Keratinocyte (primary cell): Measurements from ENCODE around the gene FCER1A. TPM values are rescaled to one million over a fixed set of nuclear protein-coding genes. Genes with fewer than 3 reads are reported as not detected.

Experiments
- DNase-seq: peaks from one replicate; pipeline ENCODE4 v3.0.0-alpha.2; 2011; ENCODE audit warnings: low read depth, missing footprints, low spot score
- FAIRE-seq: peaks from 2 replicates; lab custom pipeline; 2011; peaks lifted over from hg19 to GRCh38; lab: Jason Lieb, UNC
- H2AFZ ChIP-seq: 2 replicates; pipeline ENCODE4 v1.6.0; 2012; ENCODE audit warnings: low read length, control low read depth, inconsistent platforms; ENCODE audit not compliant: control insufficient read depth
- H3K27ac ChIP-seq: 2 replicates; pipeline ENCODE4 v1.5.1; 2011; ENCODE audit warnings: low read length; ENCODE audit not compliant: control insufficient read depth, insufficient read depth
- H3K27me3 ChIP-seq: 3 replicates; pipeline ENCODE4 v1.6.0; 2011; ENCODE audit warnings: low read length; ENCODE audit not compliant: control insufficient read depth, insufficient read depth; ENCODE audit errors: extremely low read depth
- H3K36me3 ChIP-seq, 2 experiments: 2 replicates in 1 of 2; 3 replicates in 1 of 2; pipeline ENCODE4 v1.5.1; 2011; ENCODE audit warnings: low read length in 2 of 2, mild to moderate bottlenecking in 1 of 2; ENCODE audit not compliant: control insufficient read depth in 2 of 2, insufficient read depth in 2 of 2; ENCODE audit errors: extremely low read depth in 1 of 2
- H3K4me1 ChIP-seq: 3 replicates; pipeline ENCODE4 v1.5.1; 2011; ENCODE audit warnings: low read length; ENCODE audit not compliant: control insufficient read depth, insufficient read depth; ENCODE audit errors: extremely low read depth
- H3K4me2 ChIP-seq: 3 replicates; pipeline ENCODE4 v1.6.0; 2011; ENCODE audit warnings: low read depth, low read length; ENCODE audit not compliant: control insufficient read depth, insufficient read depth; ENCODE audit errors: extremely low read depth
- H3K4me3 ChIP-seq, 3 experiments: fragments of 200-600 bp in 1 of 3; sonication (generic) in 1 of 3; 2 replicates in 2 of 3; 3 replicates in 1 of 3; pipeline ENCODE4 v1.5.1; 2011 to 2016; ENCODE audit warnings: low read length in 3 of 3, mild to moderate bottlenecking in 3 of 3, control low read depth in 2 of 3, inconsistent platforms in 1 of 3, low read depth in 1 of 3, mixed read lengths in 1 of 3, mixed run types in 1 of 3, moderate library complexity in 1 of 3; ENCODE audit not compliant: control insufficient read depth in 2 of 3, insufficient read depth in 2 of 3; ENCODE audit errors: extremely low read depth in 1 of 3
- H3K79me2 ChIP-seq: 2 replicates; pipeline ENCODE4 v1.6.0; 2012; ENCODE audit warnings: low read length; ENCODE audit not compliant: control insufficient read depth, insufficient read depth
- H3K9ac ChIP-seq: 3 replicates; pipeline ENCODE4 v1.6.0; 2011; ENCODE audit warnings: low read length; ENCODE audit not compliant: control insufficient read depth, insufficient read depth; ENCODE audit errors: extremely low read depth
- H3K9me1 ChIP-seq: 3 replicates; pipeline ENCODE4 v1.6.0; 2011; ENCODE audit warnings: low read length; ENCODE audit not compliant: control insufficient read depth, insufficient read depth; ENCODE audit errors: extremely low read depth
- H3K9me3 ChIP-seq: 2 replicates; pipeline ENCODE4 v1.5.1; 2012; ENCODE audit warnings: low read depth, low read length; ENCODE audit not compliant: control insufficient read depth
- H4K20me1 ChIP-seq: 3 replicates; pipeline ENCODE4 v1.6.0; 2011; ENCODE audit warnings: low read length; ENCODE audit not compliant: control insufficient read depth, insufficient read depth; ENCODE audit errors: extremely low read depth
- CTCF ChIP-seq, 3 experiments: IDR thresholded peaks in 1 of 3; conservative IDR thresholded peaks in 1 of 3; optimal IDR thresholded peaks in 1 of 3; 2 replicates in 2 of 3; 3 replicates in 1 of 3; pipeline versions ENCODE3 to v1.5.1; 2011; ENCODE audit warnings: low read length in 3 of 3, mild to moderate bottlenecking in 3 of 3, moderate library complexity in 2 of 3, control low read depth in 1 of 3, inconsistent platforms in 1 of 3; ENCODE audit not compliant: insufficient read depth in 2 of 3; ENCODE audit errors: extremely low read depth in 1 of 3
- EZH2 ChIP-seq: IDR thresholded peaks from one replicate; pipeline ENCODE4 v1.6.1; 2012; ENCODE audit warnings: inconsistent platforms, mild to moderate bottlenecking, low read length, moderate library complexity
- dilution Hi-C: fragments of 300-500 bp; cut with MboI; formaldehyde crosslinking; loops from one replicate; pipeline ENCODE4 v1.7.0; 2020; ENCODE audit warnings: low sequenced_read_pairs; ENCODE audit not compliant: extremely low pct_ligation_motif_present
- polyA plus RNA-seq, 5 experiments: library from polyadenylated mRNA; depleted of rRNA in 3 of 5; stranded (reverse) in 3 of 5; stranded (forward) in 1 of 5; unstranded in 1 of 5; fragments of >200 nt; gene quantifications; 1 replicate in 1 of 5; 2 replicates in 3 of 5; 3 replicates in 1 of 5; pipeline versions ENCODE4 v1.2.1 to v1.2.3, GENCODE V29; 2011 to 2012; ENCODE audit warnings: missing spikeins in 2 of 5, low read depth in 1 of 5, low replicate concordance in 1 of 5

FCER1A gene
- polyA plus RNA-seq, 1 donor (not counting 4 experiments of a cell fraction or from before 2014, with no cell fraction given) = not detected

GRCh38 chr1:159339536-159339935 is 37.4 kb downstream of the FCER1A start:
- no peaks in the 10 kb centered on the region for H3K9me3 ChIP-seq
- no peak for FAIRE-seq
- H4K20me1 ChIP-seq = no peaks in the 10 kb centered on the region
- no peak overlapping the region for H3K9ac ChIP-seq
- no peaks in the 10 kb centered on the region for H3K27me3 ChIP-seq
- dilution Hi-C loops = no loop called here
- H3K36me3 ChIP-seq = no peaks in the 10 kb centered on the region
- DNase-seq = no peak
- no peak overlapping the region for H3K4me2 ChIP-seq
- no peak overlapping the region for H3K27ac ChIP-seq
- TF ChIP-seq EZH2 (no peak), CTCF (optimal IDR thresholded peaks at IDR 0.05 in 1 of 3, IDR thresholded peaks at IDR 0.05 in 1 of 3, conservative IDR thresholded peaks at IDR 0.05 in 1 of 3; ENCODE audit: extremely low read depth in 1 of 3, insufficient read depth in 2 of 3, low read length in 3 of 3) (no peak)
- H3K4me3 ChIP-seq = no peak overlapping the region
- no peak overlapping the region for H2AFZ ChIP-seq
- H3K4me1 ChIP-seq = no peaks in the 10 kb centered on the region
- no peaks in the 10 kb centered on the region for H3K9me1 ChIP-seq
- H3K79me2 ChIP-seq = no peaks in the 10 kb centered on the region

- Histone ChIP-seq H3K36me3 (no peaks in the 10 kb centered on the region), H3K27me3 (no peaks in the 10 kb centered on the region), H3K9ac (no peak overlapping the region), H3K4me3 (no peak overlapping the region), H3K27ac (no peak overlapping the region), H4K20me1 (no peaks in the 10 kb centered on the region), H2AFZ (no peak overlapping the region), H3K9me1 (no peaks in the 10 kb centered on the region), H3K4me1 (no peaks in the 10 kb centered on the region), H3K9me3 (no peaks in the 10 kb centered on the region), H3K4me2 (no peak overlapping the region), H3K79me2 (no peaks in the 10 kb centered on the region)
- FAIRE-seq = no peak
- no peak for TF ChIP-seq CTCF (optimal IDR thresholded peaks at IDR 0.05 in 1 of 3, IDR thresholded peaks at IDR 0.05 in 1 of 3, conservative IDR thresholded peaks at IDR 0.05 in 1 of 3; ENCODE audit: extremely low read depth in 1 of 3, insufficient read depth in 2 of 3, low read length in 3 of 3)
- dilution Hi-C loops = no loop called here
- no peak for DNase-seq
Observed at GRCh38 chr1:159341736-159342135, 39.6 kb downstream of the FCER1A start.
